ENCODE measurements around the gene RANGAP1.

The RANGAP1 gene

GRCh38 chr22:41237707-41238569 lies 48.0 kb downstream of the RANGAP1 start:
- Histone ChIP-seq H3K36me3 (ENCODE audit: control insufficient read depth in 1 of 2, insufficient read depth in 2 of 2, low read depth in 1 of 2, low read length in 2 of 2) (peaks cover 0 to 3% of the 10 kb centered on the region in 2 experiments), H2BK5ac (ENCODE audit: low read depth, low read length, poor library complexity, severe bottlenecking) (no peak overlapping the region), H4K8ac (ENCODE audit: low read length) (peak overlapping the region; percentile 89), H3K4me1 (ENCODE audit: control insufficient read depth, insufficient read depth, low read depth, low read length) (peaks cover 35% of the 10 kb centered on the region), H3K27ac (ENCODE audit: low read length, poor library complexity, severe bottlenecking) (no peak overlapping the region), H2BK15ac (ENCODE audit: low read depth, poor library complexity, severe bottlenecking) (peak overlapping the region; percentile 67), H2AFZ (ENCODE audit: low read depth, low read length) (peak overlapping the region; percentile 65), H3K4me2 (ENCODE audit: low read length, poor library complexity, severe bottlenecking) (peak overlapping the region; percentile 92), H3K9ac (ENCODE audit: low read length) (peak overlapping the region; percentile 57), H3K18ac (ENCODE audit: low read depth in 1 of 2, low read length in 2 of 2) (peak overlapping the region; percentile 64 to 68), H3K9me3 (ENCODE audit: control insufficient read depth, low read length) (no peaks in the 10 kb centered on the region), H3K4ac (ENCODE audit: low read depth in 1 of 2, low read length in 2 of 2) (peak overlapping the region; percentile 40 to 95), H2AK5ac (ENCODE audit: low read length, severe bottlenecking) (peak overlapping the region; percentile 61), H3K14ac (ENCODE audit: low read length in 2 of 2) (peak overlapping the region in 1 of 2 experiments; percentile 75), H2BK120ac (ENCODE audit: low read depth, low read length) (no peak overlapping the region), H3K79me1 (replicated peaks; ENCODE audit: low read length, poor library complexity, severe bottlenecking) (peaks cover 1% of the 10 kb centered on the region), H3K23ac (ENCODE audit: low read length in 2 of 2) (no peak overlapping the region), H2BK12ac (ENCODE audit: low read length in 2 of 2) (peak overlapping the region in 1 of 2 experiments; percentile 60), H3K4me3 (ENCODE audit: insufficient read depth in 1 of 2, low read depth in 1 of 2, low read length in 2 of 2) (peak overlapping the region; percentile 53), H4K91ac (ENCODE audit: low read length) (peak overlapping the region; percentile 88), H3K27me3 (ENCODE audit: control insufficient read depth in 1 of 2, insufficient read depth in 1 of 2, low read length in 2 of 2) (peaks cover 0 to 9% of the 10 kb centered on the region in 2 experiments)
- DNase-seq: peak; percentile 24
- 25% methylated on average over 81 of the region's 97 CpGs for WGBS

GRCh38 chr22:41237036-41237706 lies 48.8 kb downstream of the RANGAP1 start:
- Histone ChIP-seq H3K79me1 (replicated peaks; ENCODE audit: low read length, poor library complexity, severe bottlenecking) (peaks cover 1% of the 10 kb centered on the region), H2BK120ac (ENCODE audit: low read depth, low read length) (no peak overlapping the region), H2BK5ac (ENCODE audit: low read depth, low read length, poor library complexity, severe bottlenecking) (no peak overlapping the region), H3K23ac (ENCODE audit: low read length in 2 of 2) (peak overlapping the region in 1 of 2 experiments; percentile 32), H2BK15ac (ENCODE audit: low read depth, poor library complexity, severe bottlenecking) (peak overlapping the region; percentile 44), H4K8ac (ENCODE audit: low read length) (peak overlapping the region; percentile 89), H3K4me3 (ENCODE audit: insufficient read depth in 1 of 2, low read depth in 1 of 2, low read length in 2 of 2) (peak overlapping the region; percentile 53), H3K36me3 (ENCODE audit: control insufficient read depth in 1 of 2, insufficient read depth in 2 of 2, low read depth in 1 of 2, low read length in 2 of 2) (peaks cover 0 to 3% of the 10 kb centered on the region in 2 experiments), H3K4me1 (ENCODE audit: control insufficient read depth, insufficient read depth, low read depth, low read length) (peaks cover 35% of the 10 kb centered on the region), H3K9ac (ENCODE audit: low read length) (peak overlapping the region; percentile 57), H2BK12ac (ENCODE audit: low read length in 2 of 2) (peak overlapping the region in 1 of 2 experiments; percentile 46), H2AFZ (ENCODE audit: low read depth, low read length) (peak overlapping the region; percentile 49), H3K18ac (ENCODE audit: low read depth in 1 of 2, low read length in 2 of 2) (peak overlapping the region; percentile 52 to 64), H3K27ac (ENCODE audit: low read length, poor library complexity, severe bottlenecking) (no peak overlapping the region), H3K9me3 (ENCODE audit: control insufficient read depth, low read length) (no peaks in the 10 kb centered on the region), H2AK5ac (ENCODE audit: low read length, severe bottlenecking) (no peak overlapping the region), H4K91ac (ENCODE audit: low read length) (peak overlapping the region; percentile 25), H3K4ac (ENCODE audit: low read depth in 1 of 2, low read length in 2 of 2) (peak overlapping the region in 1 of 2 experiments; percentile 25), H3K4me2 (ENCODE audit: low read length, poor library complexity, severe bottlenecking) (peak overlapping the region; percentile 92), H3K27me3 (ENCODE audit: control insufficient read depth in 1 of 2, insufficient read depth in 1 of 2, low read length in 2 of 2) (peaks cover 0 to 9% of the 10 kb centered on the region in 2 experiments), H3K14ac (ENCODE audit: low read length in 2 of 2) (peak overlapping the region in 1 of 2 experiments; percentile 36)
- 73% methylated on average over 29 of the region's 33 CpGs for WGBS
- no peak for DNase-seq

GRCh38 chr22:41234815-41235695 lies 50.9 kb downstream of the RANGAP1 start:
- Histone ChIP-seq H3K27me3 (ENCODE audit: control insufficient read depth in 1 of 2, insufficient read depth in 1 of 2, low read length in 2 of 2) (peaks cover 0 to 9% of the 10 kb centered on the region in 2 experiments), H2BK12ac (ENCODE audit: low read length in 2 of 2) (no peak overlapping the region), H3K27ac (ENCODE audit: low read length, poor library complexity, severe bottlenecking) (no peak overlapping the region), H2BK15ac (ENCODE audit: low read depth, poor library complexity, severe bottlenecking) (no peak overlapping the region), H3K14ac (ENCODE audit: low read length in 2 of 2) (no peak overlapping the region), H3K9ac (ENCODE audit: low read length) (no peak overlapping the region), H2AFZ (ENCODE audit: low read depth, low read length) (no peak overlapping the region), H2AK5ac (ENCODE audit: low read length, severe bottlenecking) (no peak overlapping the region), H3K9me3 (ENCODE audit: control insufficient read depth, low read length) (no peaks in the 10 kb centered on the region), H2BK5ac (ENCODE audit: low read depth, low read length, poor library complexity, severe bottlenecking) (no peak overlapping the region), H3K4me2 (ENCODE audit: low read length, poor library complexity, severe bottlenecking) (no peak overlapping the region), H3K18ac (ENCODE audit: low read depth in 1 of 2, low read length in 2 of 2) (no peak overlapping the region), H3K4ac (ENCODE audit: low read depth in 1 of 2, low read length in 2 of 2) (no peak overlapping the region), H3K79me1 (replicated peaks; ENCODE audit: low read length, poor library complexity, severe bottlenecking) (peaks cover 1% of the 10 kb centered on the region), H3K36me3 (ENCODE audit: control insufficient read depth in 1 of 2, insufficient read depth in 2 of 2, low read depth in 1 of 2, low read length in 2 of 2) (peaks cover 17 to 18% of the 10 kb centered on the region in 2 experiments), H3K4me3 (ENCODE audit: insufficient read depth in 1 of 2, low read depth in 1 of 2, low read length in 2 of 2) (no peak overlapping the region), H4K91ac (ENCODE audit: low read length) (no peak overlapping the region), H3K4me1 (ENCODE audit: control insufficient read depth, insufficient read depth, low read depth, low read length) (peaks cover 25% of the 10 kb centered on the region), H2BK120ac (ENCODE audit: low read depth, low read length) (no peak overlapping the region), H3K23ac (ENCODE audit: low read length in 2 of 2) (no peak overlapping the region), H4K8ac (ENCODE audit: low read length) (no peak overlapping the region)
- WGBS: 87% methylated on average over 18 of the region's 19 CpGs
- DNase-seq: no peak

Data from mesenchymal stem cell (in vitro differentiated cells and primary cell).